Urinary bladder (tissue), 4 donors: ENCODE results near the gene RBM4B. TPM values are rescaled to one million over a fixed set of nuclear protein-coding genes. Genes with fewer than 3 reads are reported as not detected.
"Not testable (repeated sequence)": the region's sequence is repeated elsewhere in the genome, so short reads cannot be mapped to it uniquely, and the experiment has no call there.

Experiments used
- DNase-seq: peaks from one replicate; pipeline ENCODE4 v3.0.0-alpha.2; 2015; ENCODE audit errors: extremely low spot score
- H3K27ac ChIP-seq: one replicate; pipeline ENCODE4 v1.5.1; 2013; ENCODE audit warnings: low read depth, mild to moderate bottlenecking, moderate library complexity
- H3K36me3 ChIP-seq: one replicate; pipeline ENCODE4 v1.6.1; 2013; ENCODE audit warnings: mild to moderate bottlenecking, moderate library complexity; ENCODE audit not compliant: insufficient read depth
- H3K4me1 ChIP-seq: one replicate; pipeline ENCODE4 v1.6.1; 2013; ENCODE audit warnings: mild to moderate bottlenecking, moderate library complexity; ENCODE audit not compliant: insufficient read depth
- H3K4me3 ChIP-seq: one replicate; pipeline ENCODE4 v1.5.1; 2013; ENCODE audit warnings: low read depth, low read length
- WGBS: extraction: QIAGEN DNeasy Blood & Tissue Kit; methylation state at CpG from one replicate; pipeline ENCODE4 v1.1.7; 2013; 5-methylcytosine and 5-hydroxymethylcytosine counted together
- polyA plus RNA-seq: library from polyadenylated mRNA; stranded (reverse); fragments of 200-250 nt; gene quantifications from one replicate; pipeline ENCODE4 v1.2.3, GENCODE V29; 2013
- total RNA-seq: library from RNA; depleted of rRNA; stranded (reverse); fragments of >200 nt; gene quantifications from one replicate; pipeline ENCODE4 v1.2.3, GENCODE V29; 2014
- donor health status: healthy with polysubstance abuse.
- donor health status: healthy.

The RBM4B gene
- 47.4 TPM for total RNA-seq
- polyA plus RNA-seq, result 21.4 TPM

DNA sequence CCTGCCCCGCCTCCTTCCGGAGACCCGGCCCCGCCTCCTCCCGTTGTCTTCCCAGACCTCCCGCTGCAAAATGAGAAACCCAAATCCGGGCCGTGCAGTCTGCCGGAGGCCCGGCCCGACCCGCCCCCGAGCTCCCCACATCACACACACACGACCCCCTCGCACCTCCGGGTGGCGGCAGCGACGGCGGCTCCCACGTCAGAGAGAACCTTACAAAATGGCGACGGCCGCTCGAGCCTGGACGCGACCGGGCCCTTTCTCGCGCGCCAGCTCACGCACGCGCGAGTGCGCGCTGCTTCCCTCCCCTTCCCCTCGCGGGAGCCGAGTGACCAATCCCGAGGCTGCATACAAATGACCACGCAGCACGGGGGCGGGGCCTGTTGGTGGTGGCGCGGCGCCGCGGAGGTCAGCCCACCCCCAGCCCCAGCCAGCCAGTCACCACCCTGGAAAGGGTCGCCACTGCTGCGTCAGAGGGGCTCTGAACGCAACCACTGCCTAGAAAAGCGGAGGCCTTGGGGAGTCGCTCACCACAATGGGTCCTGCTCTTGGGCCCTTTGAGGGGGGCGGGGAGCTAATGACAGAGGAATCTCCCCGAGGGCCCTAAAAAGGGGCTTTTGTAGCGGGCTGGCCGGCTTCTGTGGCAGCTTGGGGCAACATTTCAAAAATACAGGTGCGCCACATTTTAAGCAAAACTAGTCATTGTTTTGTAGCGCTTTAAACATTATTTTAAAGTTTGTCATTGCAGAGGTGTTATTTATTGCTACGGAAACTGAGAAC lies at the start of gene RBM4B:
RBM4B (minus strand) TSS at position 289 of the 777 bp plus-strand sequence. CDS start 808 bp downstream, outside the sequence.
- H3K27ac ChIP-seq, result peak within 1 kb of the TSS; percentile 96
- peak; percentile 87 for DNase-seq
- H3K4me3 ChIP-seq, result peak within 1 kb of the TSS; percentile 58
- peaks cover 3% of the 10 kb centered on the region for H3K4me1 ChIP-seq
- H3K36me3 ChIP-seq, result no peaks in the 10 kb centered on the region
- WGBS, result under 1% methylated on average over 61 of the region's 61 CpGs

DNA sequence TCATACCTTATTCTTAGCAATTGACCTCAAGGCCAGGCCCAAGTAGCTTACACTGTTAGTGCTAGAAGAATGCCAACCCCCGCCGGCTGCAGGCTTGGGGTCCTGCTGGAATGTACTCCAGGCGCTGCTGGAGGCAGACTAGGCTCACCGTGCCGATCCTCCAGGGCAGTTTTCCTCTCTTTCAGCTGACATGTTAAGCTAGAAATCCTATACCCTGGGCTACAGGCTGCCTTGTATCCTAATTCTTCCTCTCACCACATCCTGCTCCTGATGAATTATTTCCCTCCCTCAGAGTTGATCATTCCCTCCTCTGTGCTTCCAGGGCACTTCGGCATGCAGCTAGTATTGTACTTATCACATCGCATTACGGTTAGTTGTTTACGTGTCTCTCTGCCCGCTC lies 48.0 kb upstream of the RBM4B start:
- WGBS, result 41% methylated on average over 10 of the region's 10 CpGs
- Histone ChIP-seq H3K4me1 (peaks cover 4% of the 10 kb centered on the region), H3K27ac (no peak overlapping the region), H3K4me3 (no peak overlapping the region), H3K36me3 (no peaks in the 10 kb centered on the region)
- no peak for DNase-seq

DNA sequence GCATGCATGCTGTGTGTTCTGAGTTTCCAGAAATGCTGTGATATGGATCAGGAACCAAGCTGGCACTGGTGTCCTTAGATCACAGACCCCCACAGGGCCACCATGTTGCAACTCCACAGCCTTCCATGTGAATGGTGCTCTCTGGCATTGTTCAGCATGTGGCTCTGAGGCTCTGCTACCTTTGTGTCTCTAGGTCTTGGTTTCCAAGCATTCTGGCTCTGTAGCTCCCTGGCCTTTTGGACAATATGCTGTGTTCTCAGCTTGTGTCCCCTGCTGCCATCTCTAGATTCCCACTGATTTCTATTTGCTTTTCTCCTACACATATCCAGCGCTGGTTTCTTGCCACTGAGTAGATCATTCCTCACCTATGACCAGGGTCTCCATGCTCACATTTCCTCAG lies 47.4 kb upstream of the RBM4B start:
- H3K36me3 ChIP-seq, result no peaks in the 10 kb centered on the region
- H3K4me3 ChIP-seq, result no peak overlapping the region
- DNase-seq, result no peak
- WGBS, result 93% methylated on average over 1 of the region's 1 CpG
- peaks cover 4% of the 10 kb centered on the region for H3K4me1 ChIP-seq
- H3K27ac ChIP-seq, result no peak overlapping the region

DNA sequence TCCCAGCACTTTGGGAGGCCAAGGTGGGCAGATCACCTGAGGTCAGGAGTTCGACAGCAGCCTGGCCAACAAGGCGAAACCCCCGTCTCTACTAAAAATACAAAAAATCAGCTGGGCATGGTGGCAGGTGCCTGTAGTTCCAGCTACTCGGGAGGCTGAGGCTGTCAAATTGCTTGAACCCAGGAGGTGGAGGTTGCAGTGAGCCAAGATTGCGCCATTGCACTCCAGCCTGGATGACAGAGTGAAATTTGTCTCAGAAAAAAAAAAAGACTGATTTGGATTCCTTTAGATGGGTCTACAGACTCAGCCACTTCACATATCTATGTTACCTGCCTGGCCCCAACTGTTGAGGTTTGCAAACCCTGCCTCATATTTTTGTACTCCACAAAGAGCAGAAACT lies 46.5 kb upstream of the RBM4B start:
- WGBS, result 93% methylated on average over 5 of the region's 5 CpGs

GRCh38 chr11:66723693-66724092 lies 46.0 kb upstream of the RBM4B start:
- Histone ChIP-seq H3K36me3 (no peaks in the 10 kb centered on the region), H3K4me1 (peaks cover 4% of the 10 kb centered on the region), H3K4me3 (no peak overlapping the region), H3K27ac (no peak overlapping the region)
- WGBS, result 93% methylated on average over 5 of the region's 5 CpGs
- DNase-seq, result no peak

More for the DNA sequence above, 46.5 kb upstream of the RBM4B start:
- not testable (repeated sequence) for H3K4me3 ChIP-seq, H3K36me3 ChIP-seq, H3K4me1 ChIP-seq, H3K27ac ChIP-seq, DNase-seq

- peaks cover 1% of the 10 kb centered on the region for H3K4me1 ChIP-seq
- 92% methylated on average over 16 of the region's 16 CpGs for WGBS
- no peak overlapping the region for H3K27ac ChIP-seq
- no peak for DNase-seq
- no peak overlapping the region for H3K4me3 ChIP-seq
- no peaks in the 10 kb centered on the region for H3K36me3 ChIP-seq
These were observed 45.3 kb upstream of the RBM4B start for GRCh38 chr11:66722745-66723651.

DNA sequence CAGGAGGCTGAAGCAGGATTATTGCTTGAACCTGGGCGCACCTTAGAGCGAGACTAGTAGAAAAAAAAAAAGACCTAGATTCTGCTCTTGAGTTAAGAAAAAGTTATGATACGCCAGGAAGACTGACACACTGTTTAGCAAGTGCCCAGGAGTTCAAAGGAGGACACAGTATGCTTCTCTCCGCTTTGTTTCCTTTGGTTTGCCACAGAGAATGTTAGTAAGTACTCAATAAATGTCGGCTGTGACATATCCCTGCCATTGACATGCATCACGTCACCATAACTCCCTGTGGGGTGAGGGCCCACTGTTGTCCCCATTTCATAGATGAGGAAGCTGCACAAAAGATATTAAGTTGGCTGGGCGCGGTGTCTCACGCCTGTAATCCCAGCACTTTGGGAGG lies 44.3 kb upstream of the RBM4B start:
- no peak for DNase-seq
- WGBS, result 96% methylated on average over 9 of the region's 9 CpGs

GRCh38 chr11:66720899-66721470 lies 43.3 kb upstream of the RBM4B start:
- H3K27ac ChIP-seq, result no peak overlapping the region
- DNase-seq, result no peak
- WGBS, result 84% methylated on average over 13 of the region's 13 CpGs
- no peaks in the 10 kb centered on the region for H3K4me1 ChIP-seq
- no peak overlapping the region for H3K4me3 ChIP-seq
- no peaks in the 10 kb centered on the region for H3K36me3 ChIP-seq

More for the DNA sequence above, 44.3 kb upstream of the RBM4B start:
- Histone ChIP-seq H3K36me3 (no peaks in the 10 kb centered on the region), H3K4me1 (no peaks in the 10 kb centered on the region), H3K4me3 (no peak overlapping the region), H3K27ac (no peak overlapping the region)

GRCh38 chr11:66720223-66720898 lies 42.7 kb upstream of the RBM4B start:
- Histone ChIP-seq H3K36me3 (no peaks in the 10 kb centered on the region), H3K27ac (peak overlapping the region; percentile 33), H3K4me1 (no peaks in the 10 kb centered on the region), H3K4me3 (no peak overlapping the region)
- 64% methylated on average over 15 of the region's 15 CpGs for WGBS
- peak; percentile 73 for DNase-seq

GRCh38 chr11:66719111-66719872 lies 41.6 kb upstream of the RBM4B start:
- DNase-seq, result no peak
- Histone ChIP-seq H3K4me1 (no peaks in the 10 kb centered on the region), H3K4me3 (no peak overlapping the region), H3K27ac (peak overlapping the region; percentile 72), H3K36me3 (no peaks in the 10 kb centered on the region)
- 78% methylated on average over 8 of the region's 8 CpGs for WGBS

GRCh38 chr11:66718320-66718971 lies 40.8 kb upstream of the RBM4B start:
- Histone ChIP-seq H3K4me1 (no peaks in the 10 kb centered on the region), H3K27ac (no peak overlapping the region), H3K36me3 (no peaks in the 10 kb centered on the region), H3K4me3 (no peak overlapping the region)
- 45% methylated on average over 26 of the region's 26 CpGs for WGBS
- DNase-seq, result peak; percentile 45

- H3K4me1 ChIP-seq, result no peaks in the 10 kb centered on the region
- no peak overlapping the region for H3K27ac ChIP-seq
- no peaks in the 10 kb centered on the region for H3K36me3 ChIP-seq
- 71% methylated on average over 14 of the region's 14 CpGs for WGBS
- DNase-seq, result no peak
- H3K4me3 ChIP-seq, result no peak overlapping the region
These were observed 40.2 kb upstream of the RBM4B start for GRCh38 chr11:66717925-66718319.
